HepG2 (cell line): ENCODE measurements around the gene OSGIN1. TPM values are rescaled to one million over a fixed set of nuclear protein-coding genes. Genes with fewer than 3 reads are reported as not detected.

Experiments used
- CBX5 ChIP-seq: sonication (generic); formaldehyde crosslinking; IDR thresholded peaks from 2 replicates; pipeline ENCODE4 v1.4.0; 2020; ENCODE audit warnings: missing genetic modification reagents, borderline replicate concordance
- CC2D1A ChIP-seq: sonication (generic); formaldehyde crosslinking; IDR thresholded peaks from 2 replicates; pipeline ENCODE4 v1.8.1; 2023; ENCODE audit warnings: mild to moderate bottlenecking, missing genetic modification reagents
- DZIP1 ChIP-seq: sonication (generic); formaldehyde crosslinking; IDR thresholded peaks from 2 replicates; pipeline ENCODE4 v1.5.0; 2020; ENCODE audit warnings: mild to moderate bottlenecking, missing genetic modification reagents
- HOXA3 ChIP-seq: sonication (generic); formaldehyde crosslinking; IDR thresholded peaks from 2 replicates; pipeline ENCODE4 v1.5.0; 2020; ENCODE audit warnings: missing genetic modification reagents
- HOXA5 ChIP-seq: sonication (generic); formaldehyde crosslinking; IDR thresholded peaks from 2 replicates; pipeline ENCODE4 v1.4.0; 2020; ENCODE audit warnings: missing genetic modification reagents
- SSRP1 ChIP-seq: IDR thresholded peaks from 2 replicates; pipeline ENCODE4 v1.6.1; 2016; ENCODE audit warnings: control low read depth
- TRAFD1 ChIP-seq: sonication (generic); formaldehyde crosslinking; IDR thresholded peaks from 2 replicates; pipeline ENCODE4 v1.5.1; 2020; ENCODE audit warnings: missing genetic modification reagents, mild to moderate bottlenecking, borderline replicate concordance
- ZNF280D ChIP-seq: sonication (generic); formaldehyde crosslinking; IDR thresholded peaks from 2 replicates; pipeline ENCODE4 v1.5.1; 2020; ENCODE audit warnings: mild to moderate bottlenecking, missing genetic modification reagents
- ZNF407 ChIP-seq: sonication (generic); formaldehyde crosslinking; IDR thresholded peaks from one replicate; pipeline ENCODE4 v1.5.1; 2020; ENCODE audit warnings: mild to moderate bottlenecking, missing genetic modification reagents; ENCODE audit errors: not compliant biosample characterization
- ZNF790 ChIP-seq: sonication (generic); formaldehyde crosslinking; IDR thresholded peaks from 2 replicates; pipeline ENCODE4 v1.8.0; 2022; ENCODE audit warnings: missing genetic modification reagents, mild to moderate bottlenecking, borderline replicate concordance
- polyA plus RNA-seq, 8 experiments: library from polyadenylated mRNA; depleted of rRNA in 3 of 8; stranded (reverse) in 7 of 8; unstranded in 1 of 8; fragments of >200 nt; fragmentation: Illumina TruSeq in 4 of 8; extraction: Trizol in 4 of 8; gene quantifications; 2 replicates each; pipeline versions ENCODE4 v1.2.1 to v1.2.3, GENCODE V29; 2011 to 2016; ENCODE audit warnings: low read depth in 4 of 8, missing spikeins in 1 of 8, mixed read lengths in 1 of 8; ENCODE audit not compliant: insufficient read depth in 1 of 8
- total RNA-seq, 5 experiments: library from RNA; depleted of rRNA; stranded (reverse); fragments of >200 nt; fragmentation: Illumina TruSeq; extraction: Trizol; gene quantifications; 2 replicates each; pipeline ENCODE4 v1.2.3, GENCODE V29; 2016; ENCODE audit warnings: low read depth in 1 of 5

The OSGIN1 gene
- total and polyA plus RNA-seq, 2 of the 13 experiments (the other 11 are each of a cell fraction or from before 2014, with no cell fraction given): 20.5 to 27.1 TPM

GRCh38 chr16:83937922-83938885 is 14.8 kb upstream of the OSGIN1 start (continued):
- TF ChIP-seq ZNF407 (CRISPR knock-in tag) (no peak), CC2D1A (CRISPR knock-in tag) (no peak), ZNF280D (CRISPR knock-in tag) (peak; percentile 84), HOXA3 (CRISPR knock-in tag) (no peak), TRAFD1 (CRISPR knock-in tag) (no peak), DZIP1 (CRISPR knock-in tag) (no peak), CBX5 (CRISPR knock-in tag) (no peak), ZNF790 (no peak), HOXA5 (CRISPR knock-in tag) (no peak), SSRP1 (no peak)
